Measurements from ENCODE around the gene CACTIN.
"Not testable (repeated sequence)": the region's sequence is repeated elsewhere in the genome, so short reads cannot be mapped to it uniquely, and the experiment has no call there.

The CACTIN gene

DNA sequence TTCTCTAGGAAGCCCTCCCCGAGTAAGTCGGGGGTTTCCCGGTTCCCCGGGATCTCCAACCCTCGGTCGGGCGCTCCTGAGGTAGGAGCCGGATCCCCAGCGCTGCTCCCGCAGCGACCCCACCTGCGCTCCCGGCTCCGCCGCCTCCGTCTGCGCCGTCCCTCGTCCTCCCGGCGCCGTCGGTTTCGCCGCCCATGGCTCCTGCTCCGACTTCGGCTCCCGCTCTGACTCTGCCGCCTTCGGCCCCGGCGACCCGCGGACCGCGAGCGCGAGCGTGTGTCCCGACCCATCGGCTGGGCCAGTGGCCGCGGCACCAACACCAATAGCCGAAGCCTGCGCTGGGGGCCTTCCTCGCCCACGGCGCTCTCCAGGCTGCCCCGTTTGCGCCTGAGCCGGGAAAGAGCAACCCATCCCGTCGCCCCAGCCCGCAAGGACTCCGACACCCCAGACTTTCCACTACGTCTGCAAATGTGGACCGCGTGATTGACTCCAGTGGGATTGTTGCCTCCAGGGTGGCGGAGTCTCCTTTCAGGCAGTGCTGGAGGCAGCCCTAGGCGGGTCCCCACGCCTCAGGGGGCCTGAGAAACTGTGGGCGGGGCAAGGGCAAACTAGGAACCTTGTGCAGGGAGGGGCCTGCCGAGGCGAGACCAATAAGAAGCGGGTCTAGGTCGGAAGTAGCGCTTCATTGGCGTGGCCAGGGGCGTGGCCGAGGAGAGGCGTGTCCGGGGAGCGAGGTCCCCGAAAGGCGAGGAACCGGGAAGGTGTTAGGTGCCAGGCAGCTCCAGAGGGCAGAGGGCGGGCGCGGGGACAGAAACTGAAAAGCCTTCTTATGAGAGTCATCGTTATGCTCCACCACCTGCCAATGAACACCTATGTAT is at the start of gene CACTIN:
Gene CACTIN (minus strand): TSS at position 318 of the 878 bp plus-strand sequence. CDS start 28 bp downstream, at position 290.
- DNase-seq (ENCODE audit: low read depth): peak; percentile 97

DNA sequence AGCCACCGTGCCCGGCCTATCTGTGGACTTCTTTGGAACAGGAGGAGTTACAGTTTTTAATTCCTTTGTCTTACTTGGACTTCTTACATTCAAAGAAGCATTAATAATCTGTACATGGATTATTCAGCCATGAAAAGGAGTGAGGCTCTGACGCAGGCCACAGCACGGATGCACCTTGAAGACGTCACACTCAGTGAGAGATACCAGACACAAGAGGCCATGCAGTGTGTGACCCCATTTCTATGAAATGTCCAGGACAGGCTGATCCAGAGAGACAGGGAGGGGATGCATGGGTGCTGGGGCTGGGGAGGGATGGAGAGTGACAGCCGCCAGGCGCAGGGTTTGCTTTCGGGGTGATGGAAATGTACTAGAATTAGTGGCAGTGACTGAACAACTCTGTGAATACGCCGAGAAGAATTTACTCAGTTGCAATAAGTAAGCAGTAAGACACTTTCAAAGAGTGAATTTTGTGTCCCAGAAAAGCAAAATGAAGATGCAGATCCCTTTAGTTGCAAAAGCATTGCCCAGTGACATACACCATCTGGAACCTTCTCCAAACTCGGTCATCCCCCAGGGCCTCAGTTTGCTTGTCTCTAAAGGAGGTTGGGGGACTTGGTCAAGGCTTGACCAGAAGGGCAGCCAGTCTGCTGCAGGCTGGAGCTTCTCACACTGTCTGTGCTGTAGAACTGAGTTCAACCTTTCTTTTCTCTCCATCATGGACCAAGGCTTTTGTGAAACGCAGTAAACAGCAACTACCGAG is 48.4 kb upstream of the CACTIN start:
- DNase-seq (ENCODE audit: low read depth): no peak

DNA sequence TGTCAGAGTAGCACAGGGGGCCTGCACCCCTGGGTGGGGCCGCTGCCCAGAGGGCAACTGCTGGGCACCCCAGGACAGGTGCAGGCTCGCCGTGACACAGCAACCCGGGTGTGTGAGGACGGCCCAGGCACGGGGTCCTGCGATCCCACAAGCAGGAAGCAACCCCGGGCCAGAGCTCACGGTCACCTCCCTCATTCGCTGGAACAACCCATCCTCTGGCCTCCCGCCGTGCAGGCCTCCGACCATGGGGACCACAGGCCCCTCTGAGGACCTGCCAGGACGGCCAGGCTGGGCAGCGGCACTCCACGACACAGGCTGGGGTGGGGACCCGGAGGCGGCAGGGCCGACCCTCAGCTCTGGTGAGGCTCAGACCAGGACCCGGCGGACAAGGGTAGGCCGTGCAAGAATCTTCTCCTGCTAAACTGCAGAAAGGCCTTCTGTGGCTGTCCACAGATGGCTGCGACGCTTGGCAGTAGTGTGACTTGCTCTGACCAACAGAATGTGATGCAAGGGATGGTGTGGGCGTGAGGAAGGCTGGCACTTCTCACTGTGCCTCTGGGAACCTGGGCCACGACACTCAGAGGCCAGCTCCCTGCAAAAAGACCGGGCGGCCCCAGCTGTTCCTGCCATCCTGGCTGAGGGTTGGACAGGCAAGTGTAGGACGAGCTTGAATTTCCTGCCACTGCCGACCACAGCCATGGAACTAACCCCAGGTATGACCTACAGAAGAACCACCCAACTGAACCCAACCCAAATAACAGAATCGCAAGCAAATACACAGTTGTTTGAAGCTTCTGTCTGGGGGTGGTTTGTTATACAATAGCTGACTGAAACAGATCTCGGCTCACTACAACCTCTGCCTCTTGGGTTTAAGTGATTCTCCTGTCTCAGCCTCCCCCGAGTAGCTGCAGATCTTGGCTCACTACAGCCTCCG is 47.2 kb upstream of the CACTIN start:
- no peak for DNase-seq (ENCODE audit: low read depth)

DNA sequence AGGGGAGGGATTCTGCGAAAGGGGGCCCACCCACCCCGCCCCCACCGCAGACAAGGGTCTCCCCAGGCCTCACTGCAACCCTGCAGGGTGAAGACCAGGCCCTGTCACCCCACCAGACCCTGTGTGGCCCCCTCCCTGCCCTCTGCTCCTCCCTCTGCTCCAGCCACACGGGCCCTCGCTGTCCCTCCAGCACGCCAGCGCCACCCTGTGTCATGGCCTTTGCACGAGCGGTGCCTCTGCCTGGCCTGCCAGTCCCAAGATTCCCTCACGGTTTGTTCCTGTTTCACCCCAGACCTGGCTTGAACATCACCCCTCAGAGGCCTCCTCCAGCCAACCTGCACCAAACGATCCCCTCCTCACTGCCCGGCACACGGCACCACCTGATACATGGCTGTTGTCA is 46.4 kb upstream of the CACTIN start:
- DNase-seq (ENCODE audit: low read depth): no peak

DNA sequence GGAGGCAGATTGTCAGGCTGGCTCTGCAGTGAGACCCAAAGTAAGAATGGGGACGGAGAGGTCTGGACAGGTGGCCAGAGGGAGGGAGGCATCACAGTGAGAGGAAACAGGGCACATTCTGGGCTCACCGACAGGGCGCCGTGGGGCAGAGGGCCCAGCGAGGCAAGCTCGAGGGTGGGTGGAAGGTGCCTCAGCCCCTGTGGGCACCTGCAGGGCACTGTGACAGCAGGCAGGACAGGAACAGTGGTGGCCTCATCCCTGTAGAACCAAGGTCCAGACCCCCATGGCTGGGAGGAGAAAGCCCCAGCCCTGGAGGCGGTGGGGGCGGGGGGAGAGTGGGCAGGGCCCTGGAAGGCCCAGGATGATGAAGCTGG is 46.0 kb upstream of the CACTIN start:
- no peak for DNase-seq (ENCODE audit: low read depth)

GRCh38 chr19:3671680-3672574 is 45.3 kb upstream of the CACTIN start:
- no peak for DNase-seq (ENCODE audit: low read depth)

- DNase-seq (ENCODE audit: low read depth): no peak
Measured at GRCh38 chr19:3670796-3671679, 44.4 kb upstream of the CACTIN start.

GRCh38 chr19:3669947-3670795 is 43.6 kb upstream of the CACTIN start:
- no peak for DNase-seq (ENCODE audit: low read depth)

DNA sequence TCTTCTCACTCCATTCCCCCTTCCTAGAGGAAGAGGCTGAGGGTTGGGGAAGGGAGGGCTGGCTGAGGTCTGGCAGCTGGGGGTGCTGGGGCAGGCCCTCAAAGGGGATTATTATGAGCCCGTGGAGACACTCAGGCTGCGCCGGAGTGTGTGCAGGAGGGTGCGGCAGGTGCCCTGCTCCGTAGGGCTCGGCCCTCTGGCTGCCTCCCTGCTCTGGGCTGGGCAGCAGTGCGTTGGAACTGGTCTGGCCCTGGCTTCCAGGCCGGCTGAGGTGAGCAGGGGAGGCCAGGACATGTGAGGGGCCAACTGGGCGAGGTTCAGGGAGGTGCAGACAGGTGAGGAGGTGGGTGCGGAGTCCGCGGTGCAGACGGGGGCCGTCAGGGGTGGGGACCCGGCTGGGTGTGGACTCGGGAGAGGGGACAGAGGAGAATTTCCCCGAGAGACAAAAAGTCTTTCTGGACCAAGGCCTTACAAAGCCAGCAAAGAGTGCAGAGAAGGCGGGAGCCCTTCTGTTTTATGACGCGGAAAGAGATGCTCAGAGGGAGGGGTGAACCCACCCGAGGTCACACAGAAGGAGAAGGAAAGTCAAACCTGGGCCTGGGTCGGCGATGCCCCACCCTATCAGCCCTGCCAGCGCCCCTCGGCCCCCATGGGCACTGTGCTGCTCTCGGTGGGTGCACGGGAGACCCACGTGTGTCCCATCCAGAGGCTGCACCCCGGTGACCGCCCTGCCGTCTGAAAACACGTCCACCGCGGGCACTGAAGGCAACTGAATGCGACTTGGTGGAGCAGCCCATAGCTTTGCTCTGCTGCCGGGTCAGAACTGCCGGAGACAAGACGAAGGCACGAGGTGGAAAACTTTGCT is 42.7 kb upstream of the CACTIN start:
- DNase-seq (ENCODE audit: low read depth): no peak

DNA sequence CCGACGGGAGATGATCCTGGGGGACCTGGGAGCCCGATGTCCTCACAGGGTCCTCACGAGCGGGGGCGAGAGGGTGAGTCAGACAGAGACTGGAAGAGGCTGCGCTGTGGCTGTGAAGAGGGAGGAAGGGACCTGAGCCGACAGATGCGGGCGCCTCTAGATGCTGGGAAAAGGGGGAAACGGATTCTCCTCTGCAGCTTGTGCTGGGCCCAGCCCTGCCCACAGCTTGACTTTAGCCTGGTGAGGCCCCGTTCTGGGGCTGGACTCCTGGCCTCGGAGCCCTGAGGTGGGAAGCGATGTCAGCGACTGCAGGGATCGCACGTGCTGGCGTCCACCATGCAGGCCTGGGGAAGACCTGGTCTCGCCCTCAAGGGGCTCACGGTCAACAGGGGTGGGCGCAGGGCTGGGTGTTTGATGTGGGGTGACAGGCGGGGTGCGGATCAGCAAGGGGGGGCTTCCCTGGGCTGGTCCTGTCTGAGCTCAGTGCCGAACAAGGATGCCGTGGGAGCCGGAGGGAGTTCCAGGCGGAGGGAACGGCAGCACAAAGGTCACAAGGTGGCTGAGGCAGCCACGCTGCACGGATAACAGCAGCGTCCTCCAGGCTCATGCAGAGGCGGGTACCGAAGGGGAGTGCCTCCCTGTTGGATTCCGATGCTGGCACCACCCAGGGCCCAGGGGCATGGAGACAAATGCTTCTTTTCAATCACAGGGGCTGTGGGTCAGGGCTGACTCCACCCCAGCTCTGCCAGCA is 41.9 kb upstream of the CACTIN start:
- no peak for DNase-seq (ENCODE audit: low read depth)

DNA sequence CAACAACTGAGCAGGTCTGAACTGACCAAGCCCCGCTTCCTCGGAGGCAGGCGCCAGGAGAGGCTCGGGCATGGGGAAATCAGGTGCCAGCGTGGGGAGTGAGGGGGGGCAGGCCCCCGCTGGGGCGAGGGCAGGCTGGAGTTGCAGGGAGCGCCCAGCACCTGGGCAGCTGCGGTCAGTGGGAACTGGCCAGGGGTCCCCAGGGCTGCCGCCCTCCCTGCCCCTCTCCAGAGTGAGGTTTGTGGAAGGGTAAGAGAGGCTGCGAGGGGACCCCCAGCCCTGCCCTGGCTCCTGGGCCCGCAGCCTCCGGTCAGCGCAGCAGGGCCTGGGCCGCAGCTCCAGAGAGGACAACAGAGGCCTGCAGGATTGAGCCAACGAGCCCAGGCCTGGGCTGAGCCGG is 41.2 kb upstream of the CACTIN start:
- DNase-seq (ENCODE audit: low read depth): no peak

DNA sequence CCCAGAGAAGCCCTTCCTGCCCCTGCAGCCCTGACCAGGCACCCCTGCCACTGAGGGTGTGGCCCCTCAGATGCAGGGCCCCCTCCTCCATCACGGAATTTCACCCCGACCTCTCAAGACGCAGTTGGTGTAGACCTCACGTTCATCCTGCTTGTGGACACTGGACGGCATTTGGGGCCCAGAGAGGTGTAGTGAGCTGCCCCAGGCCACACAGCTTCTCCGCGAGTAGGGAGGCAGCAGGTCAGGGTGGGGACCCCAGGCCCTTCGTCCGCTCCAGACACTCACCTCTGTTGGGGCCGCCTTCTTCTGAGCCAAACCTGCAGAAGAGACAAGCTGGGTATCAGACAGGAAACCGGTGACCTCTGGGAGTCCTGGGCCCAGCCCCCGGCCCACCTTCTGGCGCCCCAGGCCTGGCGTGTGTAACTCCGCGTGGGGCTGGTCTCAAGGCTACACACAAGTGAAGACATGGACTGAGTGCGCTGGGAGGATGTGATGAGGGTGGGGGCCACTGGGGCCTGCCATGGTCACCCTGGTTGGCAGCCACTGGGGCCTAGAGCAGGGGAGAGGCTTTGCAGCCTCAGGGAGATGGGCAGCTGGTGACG is 40.5 kb upstream of the CACTIN start:
- no peak for DNase-seq (ENCODE audit: low read depth)

DNA sequence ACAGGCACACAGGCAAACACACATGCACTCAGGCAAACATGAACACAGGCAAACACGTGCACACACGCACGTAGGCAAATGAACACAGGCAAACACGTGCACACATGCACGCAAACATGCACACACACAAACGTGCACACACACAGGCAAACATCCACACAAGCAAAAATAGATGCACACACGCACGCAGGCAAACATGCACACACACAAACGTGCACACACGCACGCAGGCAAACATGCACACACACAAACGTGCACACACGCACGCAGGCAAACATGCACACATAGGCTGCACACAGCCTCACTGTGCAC is 39.9 kb upstream of the CACTIN start:
- DNase-seq (ENCODE audit: low read depth): not testable (repeated sequence)

GRCh38 chr19:3665681-3666544 is 39.3 kb upstream of the CACTIN start:
- DNase-seq (ENCODE audit: low read depth): peak; percentile 63

DNA sequence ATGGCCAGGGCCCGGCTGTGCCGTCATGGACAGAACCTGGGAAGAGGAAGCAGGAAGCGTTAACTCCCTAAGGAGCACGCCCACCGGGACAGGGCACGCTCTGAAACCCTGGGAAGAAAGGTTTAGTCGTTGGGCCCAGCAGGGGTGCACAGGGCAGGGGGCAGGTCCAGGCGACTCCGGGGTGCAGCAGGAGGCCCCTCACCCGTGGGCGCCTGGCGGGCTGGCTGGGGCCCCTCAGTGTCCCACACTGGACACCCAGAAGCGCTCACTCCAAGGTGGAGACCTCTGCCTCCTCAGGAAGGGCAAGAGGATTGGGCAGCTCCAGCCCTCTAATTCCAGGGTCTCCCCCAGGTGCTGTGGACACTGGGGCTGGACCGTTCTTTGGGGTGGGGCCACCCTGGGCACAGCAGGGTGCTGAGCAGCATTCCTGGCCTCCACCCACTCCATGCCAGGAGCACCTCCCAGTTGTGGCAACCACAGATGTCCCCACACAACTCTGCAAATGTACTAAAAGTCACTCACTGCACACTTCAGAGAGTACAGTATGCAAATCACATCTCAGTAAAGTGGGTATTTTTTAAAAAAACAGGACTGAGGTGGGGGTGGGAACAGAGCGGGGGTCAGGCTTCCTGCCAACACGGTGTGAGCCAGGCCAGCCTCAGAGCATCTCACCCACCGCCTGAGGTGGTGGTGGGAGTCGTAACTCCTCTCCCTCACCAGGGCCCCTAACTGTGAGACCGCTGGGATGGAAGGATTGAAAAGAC is 38.5 kb upstream of the CACTIN start:
- no peak for DNase-seq (ENCODE audit: low read depth)

All from activated T-helper 1 cell treated with Interleukin-2 at 50 U/mL for 16 hours (primary cell).